ENCODE results near the gene TTBK1.
"Not testable (repeated sequence)": the region's sequence is repeated elsewhere in the genome, so short reads cannot be mapped to it uniquely, and the experiment has no call there.

TTBK1 gene

GRCh38 chr6:43290339-43290904 is 47.1 kb downstream of the TTBK1 start:
- no peak for DNase-seq

GRCh38 chr6:43290905-43291355 is 47.6 kb downstream of the TTBK1 start:
- no peak for DNase-seq

- no peak for DNase-seq
Measured at GRCh38 chr6:43291708-43292107, 48.4 kb downstream of the TTBK1 start.

GRCh38 chr6:43292341-43292740 is 49.1 kb downstream of the TTBK1 start:
- no peak for DNase-seq

DNA sequence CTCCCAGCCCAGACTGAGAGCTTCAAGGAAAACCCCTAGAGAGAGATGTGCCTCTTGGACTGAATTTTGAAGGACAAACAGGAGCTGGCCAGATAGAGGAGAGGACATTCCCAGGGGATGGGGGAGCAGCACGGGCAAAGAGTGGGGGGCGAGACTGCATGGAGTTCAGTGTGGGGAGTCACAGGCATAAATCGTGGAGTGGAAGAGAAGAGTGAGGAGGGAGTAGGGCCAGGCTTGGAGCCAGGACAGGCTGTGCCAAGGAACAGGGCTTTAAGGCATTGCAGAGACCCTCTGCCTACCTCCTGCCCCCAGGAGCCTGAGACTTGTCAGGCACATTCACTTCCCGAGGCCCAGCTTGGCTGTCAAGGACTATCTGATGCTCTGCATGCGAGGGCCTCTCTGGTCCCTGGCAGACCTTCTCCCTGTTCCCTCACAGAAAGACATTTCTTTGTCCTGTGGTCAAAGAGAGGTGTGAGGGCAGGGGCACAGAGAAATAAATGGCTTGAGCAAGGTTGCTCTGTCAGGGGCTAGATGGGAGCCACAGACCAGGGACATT is 49.6 kb downstream of the TTBK1 start:
- no peak for DNase-seq

DNA sequence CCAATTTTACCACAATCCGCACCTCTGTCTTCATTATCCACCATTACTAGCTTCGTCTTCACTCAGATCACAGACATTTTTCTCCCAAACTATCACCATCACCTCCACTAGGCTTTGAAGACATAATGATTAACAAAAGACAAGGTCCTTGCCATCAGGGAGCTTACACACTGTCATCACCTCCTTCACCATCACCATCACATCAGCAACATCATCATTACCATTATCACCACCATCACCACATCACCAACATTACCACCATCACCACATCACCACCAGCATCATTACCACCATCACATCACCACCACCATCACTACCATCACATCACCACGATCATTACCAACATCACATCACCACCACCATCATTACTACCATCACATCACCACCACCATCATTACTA is 50.4 kb downstream of the TTBK1 start:
- no peak for DNase-seq

- no peak for DNase-seq
Measured at GRCh38 chr6:43294536-43294935, 51.3 kb downstream of the TTBK1 start.

- DNase-seq = no peak
Measured at GRCh38 chr6:43295456-43295855, 52.2 kb downstream of the TTBK1 start.

- no peak for DNase-seq
Measured at GRCh38 chr6:43296780-43297497, 53.7 kb downstream of the TTBK1 start.

DNA sequence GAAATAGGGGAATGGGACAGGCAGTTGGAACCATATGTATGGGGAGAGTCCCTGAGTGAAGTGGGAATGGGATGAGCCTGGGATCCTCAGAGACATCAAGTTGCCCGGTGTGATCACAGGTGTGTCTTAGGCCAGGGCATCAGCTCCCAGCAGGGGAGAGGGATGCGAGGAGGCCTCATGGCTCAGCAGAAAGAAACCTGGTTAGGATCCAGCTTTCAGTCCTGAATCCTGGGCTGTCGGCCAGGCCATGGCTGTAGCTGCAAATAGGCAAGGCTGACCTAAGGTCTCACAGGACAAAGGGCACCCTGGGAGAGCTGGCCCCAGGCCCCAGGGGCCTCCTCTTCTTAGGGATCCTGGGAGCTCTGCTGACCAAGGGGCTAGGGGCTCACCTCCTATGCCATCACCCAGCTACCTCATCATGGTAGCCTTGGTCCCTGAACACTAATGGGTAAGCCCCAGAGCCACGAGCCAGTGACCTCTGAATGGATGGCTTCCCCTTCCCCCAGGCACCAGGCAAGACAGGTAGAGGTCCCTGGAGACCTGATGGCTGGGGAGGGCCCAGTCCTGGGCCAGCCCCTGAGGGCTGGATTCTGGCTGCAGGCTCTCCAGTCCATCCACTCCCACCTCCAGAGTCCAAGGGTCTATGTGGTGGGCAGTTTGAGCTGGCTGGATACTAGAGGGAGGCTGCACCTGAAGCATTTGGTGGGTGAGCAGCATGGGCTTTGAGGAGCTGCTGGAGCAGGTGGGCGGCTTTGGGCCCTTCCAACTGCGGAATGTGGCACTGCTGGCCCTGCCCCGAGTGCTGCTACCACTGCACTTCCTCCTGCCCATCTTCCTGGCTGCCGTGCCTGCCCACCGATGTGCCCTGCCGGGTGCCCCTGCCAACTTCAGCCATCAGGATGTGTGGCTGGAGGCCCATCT is 54.6 kb downstream of the TTBK1 start, which contains the start of gene SLC22A7:
Gene SLC22A7 (plus strand): TSS at position 617 of the 921 bp plus-strand sequence. CDS start 99 bp downstream, at position 716.
- no peak for DNase-seq

DNA sequence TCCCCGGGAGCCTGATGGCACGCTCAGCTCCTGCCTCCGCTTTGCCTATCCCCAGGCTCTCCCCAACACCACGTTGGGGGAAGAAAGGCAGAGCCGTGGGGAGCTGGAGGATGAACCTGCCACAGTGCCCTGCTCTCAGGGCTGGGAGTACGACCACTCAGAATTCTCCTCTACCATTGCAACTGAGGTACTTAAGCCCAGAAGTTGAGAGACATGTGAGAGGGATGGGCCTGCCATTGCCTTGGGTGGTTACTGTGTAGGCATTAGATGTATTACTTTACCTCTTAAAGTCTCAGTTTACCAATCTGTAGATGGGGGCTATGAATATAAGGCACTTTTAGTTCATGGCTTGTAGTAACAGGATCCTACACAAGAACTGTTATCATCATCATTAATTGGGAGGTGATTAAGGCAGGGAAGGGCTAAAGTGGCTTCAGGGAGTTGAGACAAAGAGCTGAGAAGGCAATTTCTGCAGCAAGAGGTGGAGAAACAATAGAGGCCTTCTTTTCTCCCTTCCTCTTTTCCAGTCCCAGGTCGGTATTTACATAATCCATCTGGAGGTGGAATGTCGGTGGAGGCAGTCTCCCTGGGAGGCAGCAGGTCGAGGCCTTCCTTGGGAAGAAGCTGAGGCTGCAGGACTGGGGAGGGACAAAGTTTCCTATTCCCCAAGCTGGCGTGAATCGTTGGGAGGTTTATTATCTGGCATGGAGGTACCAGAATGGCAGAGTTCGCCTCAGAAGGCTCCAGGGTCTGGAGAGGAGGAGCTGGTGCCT is 55.5 kb downstream of the TTBK1 start:
- DNase-seq = no peak

DNA sequence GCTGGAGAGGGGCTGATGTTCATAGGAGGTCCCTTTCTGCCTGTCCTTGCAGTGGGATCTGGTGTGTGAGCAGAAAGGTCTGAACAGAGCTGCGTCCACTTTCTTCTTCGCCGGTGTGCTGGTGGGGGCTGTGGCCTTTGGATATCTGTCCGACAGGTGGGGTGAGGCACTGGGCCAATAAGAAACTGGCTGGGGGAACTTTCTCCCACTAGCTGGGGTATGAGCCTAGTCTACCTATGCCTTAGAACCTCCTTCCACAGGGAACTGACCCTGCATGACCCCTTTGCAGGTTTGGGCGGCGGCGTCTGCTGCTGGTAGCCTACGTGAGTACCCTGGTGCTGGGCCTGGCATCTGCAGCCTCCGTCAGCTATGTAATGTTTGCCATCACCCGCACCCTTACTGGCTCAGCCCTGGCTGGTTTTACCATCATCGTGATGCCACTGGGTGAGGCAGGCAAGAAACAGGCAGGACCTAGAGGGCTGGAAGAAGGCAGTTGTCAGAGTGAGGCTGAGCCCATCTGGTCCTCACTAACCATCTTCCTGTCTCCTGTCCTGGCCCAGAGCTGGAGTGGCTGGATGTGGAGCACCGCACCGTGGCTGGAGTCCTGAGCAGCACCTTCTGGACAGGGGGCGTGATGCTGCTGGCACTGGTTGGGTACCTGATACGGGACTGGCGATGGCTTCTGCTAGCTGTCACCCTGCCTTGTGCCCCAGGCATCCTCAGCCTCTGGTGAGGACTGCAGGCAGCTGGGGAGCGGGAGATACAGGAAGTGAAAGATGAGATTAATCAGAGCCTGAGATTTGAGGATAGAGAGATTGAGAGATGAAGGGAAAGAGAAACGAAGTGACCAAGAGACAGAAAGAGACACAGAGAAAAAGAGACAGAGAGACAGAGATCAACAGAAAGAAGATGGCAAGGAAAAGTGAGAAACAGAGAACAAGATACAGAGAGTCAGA is 56.3 kb downstream of the TTBK1 start:
- DNase-seq = no peak

- DNase-seq = no peak
Measured at GRCh38 chr6:43301081-43301870, 58.0 kb downstream of the TTBK1 start.

- DNase-seq = no peak
Measured at GRCh38 chr6:43302126-43302525, 58.8 kb downstream of the TTBK1 start.

DNA sequence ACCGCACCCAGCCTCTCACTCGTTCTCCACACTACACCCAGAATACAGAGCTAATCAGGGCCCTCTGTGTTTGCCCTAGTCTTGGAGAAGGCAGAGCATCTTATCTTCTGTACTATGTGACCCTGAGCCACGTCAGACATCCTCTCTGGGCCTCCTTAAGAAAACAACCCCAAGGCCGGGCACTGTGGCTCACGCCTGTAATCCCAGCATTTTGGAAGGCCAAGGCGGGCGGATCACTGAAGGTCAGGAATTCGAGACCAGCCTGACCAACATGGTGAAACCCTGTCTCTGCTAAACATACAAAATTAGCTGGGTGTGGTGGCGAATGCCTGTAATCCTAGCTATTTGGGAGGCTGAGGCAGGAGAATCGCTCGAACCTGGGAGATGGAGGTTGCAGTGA is 59.7 kb downstream of the TTBK1 start:
- DNase-seq = not testable (repeated sequence)

- no peak for DNase-seq
Measured at GRCh38 chr6:43303751-43304331, 60.6 kb downstream of the TTBK1 start.

DNA sequence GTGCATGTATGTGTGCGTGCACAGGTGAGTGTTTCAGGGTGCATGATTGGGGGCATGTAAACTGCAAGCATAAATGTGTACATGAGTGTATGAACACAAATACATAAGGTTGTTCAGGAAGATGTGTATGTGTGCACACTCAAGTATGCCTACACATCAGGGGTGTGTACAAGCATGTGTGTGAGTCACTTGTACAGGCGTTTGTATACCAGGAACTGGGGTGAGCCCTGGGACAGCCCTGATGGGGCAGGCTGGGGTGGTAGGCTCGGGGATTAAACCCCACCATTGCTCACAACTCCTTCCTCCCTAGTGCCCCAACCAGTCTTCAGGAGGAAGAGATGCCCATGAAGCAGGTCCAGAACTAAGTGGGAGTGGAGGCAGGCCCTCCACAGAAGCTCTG is 61.1 kb downstream of the TTBK1 start:
- DNase-seq = no peak

DNA sequence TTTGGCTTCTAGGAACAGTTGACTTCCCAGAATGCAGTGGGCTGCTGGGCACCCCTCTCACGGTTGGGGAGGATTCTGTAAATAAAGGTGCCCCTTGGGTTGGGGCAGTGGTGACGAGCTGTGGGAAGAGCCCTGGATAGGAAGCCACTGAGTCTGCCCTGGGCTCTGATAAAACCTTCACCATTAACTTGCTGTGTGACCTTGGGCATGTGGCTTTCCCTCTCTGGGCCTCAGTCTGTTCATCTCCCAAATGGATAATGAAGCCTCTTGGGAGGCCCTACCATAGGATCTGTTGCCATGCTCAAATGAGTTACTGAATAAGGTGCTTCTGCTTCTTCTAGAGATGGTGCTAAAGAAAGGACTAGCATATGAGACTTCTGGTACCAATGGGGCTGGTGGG is 61.6 kb downstream of the TTBK1 start:
- no peak for DNase-seq

DNA sequence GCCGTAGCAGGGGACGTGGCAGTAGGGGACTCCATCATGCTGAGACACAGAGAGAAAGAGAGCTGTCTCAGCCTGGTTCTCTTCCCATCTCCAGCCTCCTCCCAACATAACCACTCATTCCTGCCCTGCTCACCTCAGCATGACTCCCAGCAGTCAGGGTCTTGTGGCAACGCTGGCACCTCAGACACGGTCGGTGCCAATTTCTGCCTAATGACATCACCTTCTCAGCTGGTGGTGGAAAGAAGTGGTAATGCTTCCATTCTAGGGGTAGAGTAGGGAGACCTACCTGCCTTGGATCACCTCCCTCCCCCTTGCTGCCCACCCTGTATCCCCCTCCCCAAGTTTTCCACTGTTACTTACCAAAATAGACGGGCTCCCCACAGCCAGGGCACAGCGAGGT is 62.8 kb downstream of the TTBK1 start:
- no peak for DNase-seq

All from activated CD4-positive, alpha-beta T cell treated with anti-CD3 and anti-CD28 coated beads, Interleukin-2, amount 50 U/mL, for 48 hours (primary cell).